Cardiac fibroblast (primary cell): ENCODE data around the gene CDHR2.

Experiments
- DNase-seq, 2 donors: peaks; one replicate each; pipeline versions ENCODE4 v3.0.0 to v3.0.0-alpha.2; 2010; ENCODE audit warnings: low read depth in 2 of 2
- H3K4me3 ChIP-seq, 2 donors: replicated peaks in 1 of 2; 1 replicate in 1 of 2; 2 replicates in 1 of 2; pipeline ENCODE4 v1.5.1; 2011; ENCODE audit warnings: low read depth in 2 of 2, low read length in 2 of 2, mild to moderate bottlenecking in 2 of 2, moderate library complexity in 1 of 2
- TF ChIP-seq, protein P1 (sequence below): IDR thresholded peaks from one replicate; pipeline ENCODE4 v1.5.1; 2011; ENCODE audit warnings: low read depth, mild to moderate bottlenecking, low read length, inconsistent platforms

The CDHR2 gene

DNA sequence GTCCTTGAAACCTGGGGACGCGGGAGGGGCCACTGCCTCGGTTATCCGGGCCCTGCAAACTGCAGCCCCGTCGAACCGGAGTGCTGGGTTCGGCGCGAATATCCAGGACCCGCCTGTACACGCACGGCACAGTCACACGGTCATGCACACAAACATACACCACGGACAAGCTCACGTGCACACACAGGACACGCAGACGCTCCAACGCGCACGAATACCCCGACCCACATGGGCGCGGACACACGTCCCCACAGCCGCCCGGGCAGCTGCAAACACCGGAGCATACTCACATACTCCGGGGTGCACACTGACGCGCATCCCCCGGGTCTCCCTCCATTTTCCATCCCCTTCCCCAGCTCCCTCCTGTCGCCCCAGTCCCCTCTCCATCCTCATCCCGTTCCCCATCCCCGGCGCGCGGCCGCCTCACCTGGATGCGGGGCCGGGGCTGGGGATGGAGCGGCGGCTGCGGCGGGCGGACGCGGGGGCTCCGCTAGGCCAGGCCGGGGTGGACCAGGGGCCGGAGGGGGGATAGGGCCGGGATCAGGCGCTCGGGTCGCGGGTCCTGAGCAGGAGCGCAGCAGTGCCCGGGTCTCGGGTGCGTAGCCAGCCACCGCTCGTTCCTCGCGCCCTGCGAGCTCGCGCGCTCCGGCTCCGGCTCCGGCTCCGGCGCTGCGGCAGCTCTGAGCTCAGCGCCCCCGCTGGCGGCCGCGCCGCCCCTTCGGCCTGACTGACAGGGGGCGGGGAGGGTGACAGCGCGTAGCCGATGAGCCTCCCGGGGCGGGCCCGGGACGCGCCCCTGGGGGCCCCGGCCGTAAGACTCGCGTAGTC, 80.9 kb downstream of the CDHR2 start, which contains the start of the genes EIF4E1B and SNCB:
Gene EIF4E1B, plus strand, starts transcription at position 823 of the 828 bp plus-strand sequence. CDS start 12,113 bp downstream, outside the sequence.
Gene SNCB, minus strand, starts transcription at position 682 of the 828 bp plus-strand sequence. CDS start 880 bp downstream, outside the sequence.
- peak within 1 kb of the TSS; percentile 34 to 39 for H3K4me3 ChIP-seq
- DNase-seq, result peak in 1 of 2 donors; percentile 43
- TF ChIP-seq, protein P1, sequence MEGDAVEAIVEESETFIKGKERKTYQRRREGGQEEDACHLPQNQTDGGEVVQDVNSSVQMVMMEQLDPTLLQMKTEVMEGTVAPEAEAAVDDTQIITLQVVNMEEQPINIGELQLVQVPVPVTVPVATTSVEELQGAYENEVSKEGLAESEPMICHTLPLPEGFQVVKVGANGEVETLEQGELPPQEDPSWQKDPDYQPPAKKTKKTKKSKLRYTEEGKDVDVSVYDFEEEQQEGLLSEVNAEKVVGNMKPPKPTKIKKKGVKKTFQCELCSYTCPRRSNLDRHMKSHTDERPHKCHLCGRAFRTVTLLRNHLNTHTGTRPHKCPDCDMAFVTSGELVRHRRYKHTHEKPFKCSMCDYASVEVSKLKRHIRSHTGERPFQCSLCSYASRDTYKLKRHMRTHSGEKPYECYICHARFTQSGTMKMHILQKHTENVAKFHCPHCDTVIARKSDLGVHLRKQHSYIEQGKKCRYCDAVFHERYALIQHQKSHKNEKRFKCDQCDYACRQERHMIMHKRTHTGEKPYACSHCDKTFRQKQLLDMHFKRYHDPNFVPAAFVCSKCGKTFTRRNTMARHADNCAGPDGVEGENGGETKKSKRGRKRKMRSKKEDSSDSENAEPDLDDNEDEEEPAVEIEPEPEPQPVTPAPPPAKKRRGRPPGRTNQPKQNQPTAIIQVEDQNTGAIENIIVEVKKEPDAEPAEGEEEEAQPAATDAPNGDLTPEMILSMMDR, result no peak

DNA sequence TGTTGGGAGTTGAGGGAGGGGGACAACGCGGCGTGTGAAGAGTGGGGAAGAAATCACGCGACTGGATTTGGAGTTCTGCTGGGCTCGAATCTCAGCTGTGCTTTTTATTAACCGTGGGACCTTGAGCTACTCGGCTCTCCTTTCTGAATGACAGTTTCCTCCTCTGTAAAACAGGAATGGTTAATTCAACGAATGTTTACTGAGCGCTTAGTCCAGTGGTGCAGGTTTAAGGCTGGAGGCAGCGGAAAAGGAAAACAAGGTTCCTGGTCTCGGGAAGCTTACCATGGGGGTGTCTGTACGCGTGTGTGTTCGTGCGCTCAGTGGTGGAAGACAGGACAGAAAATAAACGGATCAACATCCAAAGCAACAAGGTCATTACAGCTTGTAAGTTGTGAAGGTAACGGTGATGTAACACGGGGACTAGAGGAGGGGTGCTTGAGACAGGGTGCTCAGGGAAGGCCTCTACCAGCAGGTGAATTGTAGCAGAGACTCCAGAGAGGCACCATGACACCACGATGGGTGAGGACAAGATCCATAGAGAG, 81.6 kb downstream of the CDHR2 start:
- peak overlapping the region; percentile 34 to 39 for H3K4me3 ChIP-seq
- TF ChIP-seq, protein P1, result no peak
- DNase-seq, result no peak

DNA sequence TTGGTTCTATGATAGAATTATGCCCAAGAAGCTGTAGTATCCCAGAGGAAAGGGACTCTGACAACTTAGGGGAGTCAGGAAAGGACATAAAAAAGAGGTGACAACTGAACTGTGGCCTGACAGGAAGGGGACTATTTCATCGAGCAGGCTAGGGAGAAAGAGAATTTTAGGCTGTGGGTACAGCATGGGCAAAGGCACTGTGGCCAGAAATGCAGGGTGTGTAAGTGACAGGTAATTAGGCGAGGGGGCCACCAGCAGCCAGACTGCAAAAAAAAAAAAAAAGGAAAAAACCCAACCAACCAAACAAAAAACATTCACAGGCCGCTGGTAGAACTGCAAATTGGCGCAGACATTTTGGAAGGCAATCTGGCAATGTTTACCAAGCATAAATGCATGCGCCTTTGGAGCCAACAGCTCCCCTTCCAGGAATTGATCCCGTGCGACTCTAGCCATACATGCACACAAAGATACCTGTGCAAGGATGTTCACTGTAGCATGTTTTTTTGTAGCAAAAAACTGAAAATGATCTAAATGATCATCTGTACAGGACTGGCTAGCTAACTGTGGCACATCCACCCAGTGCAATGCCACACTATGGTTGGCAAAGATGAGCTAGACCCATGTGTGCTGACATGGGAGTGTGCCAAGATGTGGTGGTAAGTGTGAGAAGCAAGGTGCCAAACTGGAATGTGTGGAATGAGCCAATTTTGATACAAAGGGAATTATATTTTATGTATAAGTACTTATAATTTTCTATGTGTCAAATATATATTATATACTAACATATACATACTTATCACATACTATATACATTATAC, 82.5 kb downstream of the CDHR2 start:
- TF ChIP-seq, protein P1, result no peak
- no peak overlapping the region for H3K4me3 ChIP-seq
- DNase-seq, result no peak

DNA sequence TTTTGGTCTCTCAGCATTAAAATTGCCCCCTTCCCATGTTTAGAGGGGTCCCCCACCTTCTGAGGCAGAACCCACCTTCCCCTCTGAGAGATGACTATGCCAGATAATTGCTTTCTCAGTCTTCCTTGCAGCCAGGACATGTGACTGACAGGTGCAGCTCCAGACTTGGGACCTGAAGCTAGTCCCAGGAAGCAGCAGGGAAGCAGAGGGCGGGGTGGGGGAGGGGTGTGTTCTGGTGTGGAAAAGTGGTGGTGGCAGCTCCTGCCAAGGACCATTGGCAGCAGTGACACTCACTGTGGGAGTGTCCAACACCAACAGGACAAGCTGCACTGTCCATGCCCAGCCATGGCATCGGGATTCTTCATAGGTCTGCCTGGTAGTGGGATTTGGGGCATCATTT, 83.6 kb downstream of the CDHR2 start:
- TF ChIP-seq, protein P1, result no peak
- H3K4me3 ChIP-seq, result no peak overlapping the region
- DNase-seq, result no peak

DNA sequence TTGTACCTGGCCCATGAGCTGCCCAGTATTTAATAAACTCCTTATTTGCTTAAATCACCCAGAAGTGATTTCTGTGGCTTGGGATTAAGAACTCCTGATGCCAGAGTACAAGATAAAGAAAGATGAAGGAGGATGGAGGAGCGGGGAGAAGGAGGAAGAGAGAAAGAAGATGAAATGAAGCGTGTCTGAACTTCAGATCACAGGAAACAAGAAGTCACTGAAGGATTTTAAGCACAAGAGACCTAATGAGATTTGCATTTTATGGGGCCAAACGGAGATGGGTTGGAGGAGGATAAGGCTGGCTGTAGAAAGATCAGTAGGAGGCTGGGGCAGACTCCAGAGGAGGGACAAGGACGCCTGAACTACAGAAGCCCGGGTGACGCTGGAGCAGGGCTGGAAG, 84.5 kb downstream of the CDHR2 start:
- H3K4me3 ChIP-seq, result no peak overlapping the region
- TF ChIP-seq, protein P1, result no peak
- DNase-seq, result no peak

DNA sequence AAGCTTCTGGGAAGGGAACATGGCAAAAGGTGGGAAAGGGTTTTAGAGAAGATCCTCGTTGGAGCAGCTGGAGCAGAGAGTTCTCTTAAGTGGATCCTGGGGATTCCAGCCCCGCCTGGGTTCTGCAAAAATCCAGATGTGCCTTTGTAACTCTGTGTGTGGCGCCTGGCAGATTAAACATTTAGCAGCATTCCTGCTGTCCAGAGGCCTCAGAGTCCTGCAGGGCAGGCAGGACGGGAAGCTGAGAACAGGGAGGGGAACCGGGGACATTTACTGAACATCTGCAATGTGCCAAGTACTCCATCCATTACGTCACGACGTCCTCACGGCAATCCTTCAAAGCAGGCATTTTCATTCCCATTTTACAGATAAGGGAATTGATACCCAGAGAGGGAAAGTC, 87.3 kb downstream of the CDHR2 start:
- TF ChIP-seq, protein P1, result no peak
- no peak overlapping the region for H3K4me3 ChIP-seq
- peak in 1 of 2 donors; percentile 43 for DNase-seq
